HG03575 (cell line): Measurements from ENCODE around the gene PRR5L.

Experiments
- ATAC-seq: cut with Tn5 transposase; IDR thresholded peaks from one replicate; pipeline ENCODE4 v1.9.1; 2021; ENCODE audit not compliant: unreplicated experiment, insufficient number of reproducible peaks, low FRiP score; ENCODE audit errors: extremely low read depth

The PRR5L gene

GRCh38 chr11:36371590-36371989, 75.5 kb downstream of the PRR5L start:
- ATAC-seq = no peak

GRCh38 chr11:36372101-36372771, 76.1 kb downstream of the PRR5L start:
- ATAC-seq = no peak

- ATAC-seq = no peak
These were observed 77.2 kb downstream of the PRR5L start for GRCh38 chr11:36373016-36374010.

- ATAC-seq = no peak
These were observed 78.6 kb downstream of the PRR5L start for GRCh38 chr11:36374726-36375125.

GRCh38 chr11:36375353-36376008, 79.4 kb downstream of the PRR5L start:
- no peak for ATAC-seq

- ATAC-seq = no peak
These were observed 80.2 kb downstream of the PRR5L start for GRCh38 chr11:36376009-36376887.

GRCh38 chr11:36376888-36377758, 81.0 kb downstream of the PRR5L start:
- no peak for ATAC-seq

- no peak for ATAC-seq
These were observed 81.9 kb downstream of the PRR5L start for GRCh38 chr11:36377759-36378564.

- ATAC-seq = no peak
These were observed 83.6 kb downstream of the PRR5L start for GRCh38 chr11:36379653-36380052.

GRCh38 chr11:36380296-36381014, 84.4 kb downstream of the PRR5L start:
- no peak for ATAC-seq

- no peak for ATAC-seq
These were observed 84.9 kb downstream of the PRR5L start for GRCh38 chr11:36381015-36381360.

- no peak for ATAC-seq
These were observed 87.1 kb downstream of the PRR5L start for GRCh38 chr11:36383195-36383594.

GRCh38 chr11:36385121-36385970, 89.3 kb downstream of the PRR5L start:
- no peak for ATAC-seq

GRCh38 chr11:36386411-36386810, 90.3 kb downstream of the PRR5L start:
- no peak for ATAC-seq

- ATAC-seq = no peak
These were observed 92.0 kb downstream of the PRR5L start for GRCh38 chr11:36388071-36388470.

GRCh38 chr11:36388951-36389350, 92.9 kb downstream of the PRR5L start:
- no peak for ATAC-seq
